GM10248 (cell line): ENCODE data around the gene BGLAP.

Source experiments
- CTCF ChIA-PET: fragments of 300-600 bp; sonication (Branson Sonifier 250); formaldehyde crosslinking; extraction: SDS; loops from one replicate; lab custom pipeline; 2021; ENCODE audit warnings: antibody characterized with exemption; lab: Yijun Ruan, JAX
- POLR2A ChIA-PET: fragments of 350-650 bp; sonication (Branson Sonifier 250); formaldehyde crosslinking; extraction: SDS; loops from one replicate; lab custom pipeline; 2020; ENCODE audit warnings: antibody characterized with exemption; lab: Yijun Ruan, JAX
- DNase-seq: peaks from one replicate; pipeline ENCODE4 v3.0.0; 2012; ENCODE audit errors: extremely low spot score
- TF ChIP-seq, protein P1 (sequence below): IDR thresholded peaks from 2 replicates; pipeline ENCODE4 v1.5.1; 2012; ENCODE audit warnings: mild to moderate bottlenecking, low read depth; ENCODE audit errors: extremely low read depth, missing control alignments, control extremely low read depth

Gene BGLAP

DNA sequence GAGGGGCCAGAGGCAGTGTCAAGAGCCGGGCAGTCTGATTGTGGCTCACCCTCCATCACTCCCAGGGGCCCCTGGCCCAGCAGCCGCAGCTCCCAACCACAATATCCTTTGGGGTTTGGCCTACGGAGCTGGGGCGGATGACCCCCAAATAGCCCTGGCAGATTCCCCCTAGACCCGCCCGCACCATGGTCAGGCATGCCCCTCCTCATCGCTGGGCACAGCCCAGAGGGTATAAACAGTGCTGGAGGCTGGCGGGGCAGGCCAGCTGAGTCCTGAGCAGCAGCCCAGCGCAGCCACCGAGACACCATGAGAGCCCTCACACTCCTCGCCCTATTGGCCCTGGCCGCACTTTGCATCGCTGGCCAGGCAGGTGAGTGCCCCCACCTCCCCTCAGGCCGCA is at the start of gene BGLAP:
Gene BGLAP, plus strand, starts transcription at position 259 of the 400 bp plus-strand sequence. Its CDS starts 48 bp downstream, at position 307.
- ChIA-PET CTCF (interaction anchor here (1.1 to 1.8 kb wide), 4 partner anchors 9 to 18 kb away, joined by 4 to 7 read pairs (median 4); no protein-coding TSS in a partner anchor), POLR2A (interaction anchor here (1.2 kb wide), 1 partner anchor 37 kb away, joined by 4 read pairs; no protein-coding TSS in a partner anchor)
- DNase-seq: no peak
- TF ChIP-seq, protein P1, sequence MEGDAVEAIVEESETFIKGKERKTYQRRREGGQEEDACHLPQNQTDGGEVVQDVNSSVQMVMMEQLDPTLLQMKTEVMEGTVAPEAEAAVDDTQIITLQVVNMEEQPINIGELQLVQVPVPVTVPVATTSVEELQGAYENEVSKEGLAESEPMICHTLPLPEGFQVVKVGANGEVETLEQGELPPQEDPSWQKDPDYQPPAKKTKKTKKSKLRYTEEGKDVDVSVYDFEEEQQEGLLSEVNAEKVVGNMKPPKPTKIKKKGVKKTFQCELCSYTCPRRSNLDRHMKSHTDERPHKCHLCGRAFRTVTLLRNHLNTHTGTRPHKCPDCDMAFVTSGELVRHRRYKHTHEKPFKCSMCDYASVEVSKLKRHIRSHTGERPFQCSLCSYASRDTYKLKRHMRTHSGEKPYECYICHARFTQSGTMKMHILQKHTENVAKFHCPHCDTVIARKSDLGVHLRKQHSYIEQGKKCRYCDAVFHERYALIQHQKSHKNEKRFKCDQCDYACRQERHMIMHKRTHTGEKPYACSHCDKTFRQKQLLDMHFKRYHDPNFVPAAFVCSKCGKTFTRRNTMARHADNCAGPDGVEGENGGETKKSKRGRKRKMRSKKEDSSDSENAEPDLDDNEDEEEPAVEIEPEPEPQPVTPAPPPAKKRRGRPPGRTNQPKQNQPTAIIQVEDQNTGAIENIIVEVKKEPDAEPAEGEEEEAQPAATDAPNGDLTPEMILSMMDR: no peak

DNA sequence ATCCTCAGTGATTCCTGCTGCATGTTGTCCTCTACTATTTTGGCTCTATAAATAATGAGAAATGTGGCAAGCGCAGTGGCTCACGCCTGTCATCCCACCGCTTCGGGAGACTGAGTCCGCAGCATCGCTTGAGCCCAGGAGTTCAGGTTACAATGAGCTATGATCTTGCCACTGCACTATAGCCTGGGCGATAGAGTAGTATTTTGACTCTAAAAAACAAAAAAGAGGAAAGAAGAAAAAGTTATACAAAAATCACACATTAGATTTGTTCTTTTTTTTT is 48.8 kb upstream of the BGLAP start:
- POLR2A ChIA-PET: no interaction called here

DNA sequence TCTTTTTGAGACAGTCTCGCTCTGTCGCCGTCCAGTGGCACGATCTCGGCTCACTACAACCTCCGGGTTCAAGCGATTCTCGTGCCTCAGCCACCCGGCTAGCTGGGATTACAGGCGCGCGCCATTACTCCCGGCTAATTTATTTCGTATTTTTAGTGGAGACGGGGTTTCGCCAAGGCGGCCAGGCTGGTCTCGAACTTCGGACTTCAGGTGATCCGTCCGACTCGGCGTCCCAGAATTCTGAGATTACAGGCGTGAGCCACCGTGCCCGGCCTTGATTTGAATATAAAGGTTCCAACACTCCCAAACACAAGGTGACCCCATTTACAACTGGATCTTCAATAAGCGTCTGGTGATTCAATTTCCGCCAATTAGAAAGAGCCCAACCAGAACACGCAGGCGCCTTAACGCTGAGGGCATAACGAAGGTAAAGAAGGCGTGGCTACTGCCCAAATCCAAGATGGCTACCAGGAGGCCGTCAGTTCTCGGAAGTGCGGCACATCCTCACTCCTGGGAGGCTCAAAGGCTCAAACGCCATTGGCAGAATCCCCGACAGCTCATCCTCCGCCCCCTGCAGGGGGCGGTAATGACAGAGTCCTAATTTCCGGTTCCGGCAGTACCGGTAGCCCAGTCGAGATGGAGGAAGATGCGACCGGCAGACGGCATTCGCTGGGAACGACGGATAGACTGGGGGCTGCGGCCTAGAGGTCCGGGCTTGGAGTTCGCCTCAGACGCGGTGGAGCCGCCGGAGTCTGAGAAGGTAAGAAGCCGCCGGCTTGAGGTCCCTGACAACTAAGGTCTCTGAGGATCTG is 48.3 kb upstream of the BGLAP start, which contains the start of gene SLC25A44:
Gene SLC25A44, plus strand, starts transcription at position 617 of the 812 bp plus-strand sequence. CDS start 5,744 bp downstream, outside the sequence.
- ChIA-PET CTCF (interaction anchor here (0.7 to 2.4 kb wide), 14 partner anchors 12 to 114 kb away, joined by 3 to 25 read pairs (median 4); partner anchors contain the start of gene PMF1), POLR2A (interaction anchor here (0.6 to 1.5 kb wide), 5 partner anchors 19 to 548 kb away, joined by 3 to 7 read pairs (median 3); partner anchors contain the start of genes PMF1 and SMG5)
- DNase-seq: peak; percentile 94
- TF ChIP-seq, protein P1: peak; percentile 32

More for the DNA sequence above, 48.8 kb upstream of the BGLAP start:
- TF ChIP-seq, protein P1: no peak
- DNase-seq: no peak
- CTCF ChIA-PET: interaction anchor here (1.5 to 2.3 kb wide), 5 partner anchors 36 to 65 kb away, joined by 3 to 10 read pairs (median 4); no protein-coding TSS in a partner anchor

DNA sequence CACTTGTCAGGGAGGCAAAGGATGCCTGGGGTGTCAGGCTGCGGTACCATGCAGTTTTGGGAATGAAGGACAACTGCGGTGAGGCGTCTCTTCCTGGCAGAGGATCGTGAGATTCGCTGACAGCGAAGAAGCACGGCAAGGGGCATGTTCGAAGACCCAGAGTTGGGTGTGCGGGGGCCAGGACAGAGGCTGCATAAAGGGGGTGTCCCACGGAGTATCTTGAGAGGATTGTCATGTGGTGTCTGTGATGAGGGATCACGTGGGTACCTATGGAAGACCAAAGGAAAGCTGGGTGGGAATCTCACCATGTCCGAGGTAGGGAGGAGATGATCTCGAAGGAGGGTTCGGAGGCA is 47.7 kb upstream of the BGLAP start:
- POLR2A ChIA-PET: interaction anchor here (1.0 to 1.5 kb wide), 3 partner anchors 19 to 547 kb away, joined by 3 to 7 read pairs (median 5); partner anchors contain the start of gene PMF1
- CTCF ChIA-PET: interaction anchor here (1.0 to 2.4 kb wide), 14 partner anchors 12 to 114 kb away, joined by 3 to 25 read pairs (median 4); partner anchors contain the start of gene PMF1
- DNase-seq: peak; percentile 14
- TF ChIP-seq, protein P1: no peak

DNA sequence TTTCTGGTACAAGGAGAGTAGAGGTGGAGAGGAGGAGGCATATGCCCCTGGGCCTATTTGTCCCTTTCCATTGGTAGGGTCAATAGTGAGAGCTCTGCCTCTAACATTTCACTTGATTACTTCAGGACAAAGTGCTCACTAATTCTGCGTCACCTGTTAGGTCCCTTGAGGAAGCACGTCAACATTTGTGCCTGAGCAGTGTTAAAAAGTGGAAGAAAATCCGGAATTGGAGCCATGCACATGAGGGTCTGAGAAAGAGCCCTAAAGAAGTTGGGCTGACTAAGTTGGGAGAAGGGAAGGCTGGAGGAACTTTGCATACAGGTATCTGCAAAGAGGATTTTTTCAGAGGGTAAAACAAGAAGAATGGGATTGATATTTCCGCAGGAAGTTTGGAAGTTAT is 46.1 kb upstream of the BGLAP start:
- ChIA-PET POLR2A (no interaction called here), CTCF (interaction anchor here (1.3 to 2.4 kb wide), 2 partner anchors 29 to 50 kb away, joined by 5 to 25 read pairs; no protein-coding TSS in a partner anchor)
- TF ChIP-seq, protein P1: no peak
- DNase-seq: no peak

DNA sequence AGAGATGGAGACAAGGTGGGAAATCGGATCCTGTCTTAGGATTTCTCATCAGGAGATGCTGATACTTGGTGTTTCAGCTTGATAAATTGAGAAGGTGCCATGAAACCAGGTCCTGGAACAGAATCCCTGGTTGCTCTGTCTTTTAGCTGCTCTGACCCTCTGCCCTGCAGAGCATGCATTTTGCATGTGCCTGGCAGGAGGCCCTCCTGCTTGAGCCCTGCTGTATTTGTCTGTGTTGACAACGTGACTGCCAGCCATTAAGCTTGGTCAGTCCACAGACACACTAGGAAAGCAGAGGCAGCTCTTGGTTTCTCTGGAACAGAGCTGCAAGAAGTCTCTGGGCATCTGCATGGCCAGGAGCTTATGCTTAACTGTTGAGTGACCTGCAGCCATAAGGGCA is 45.5 kb upstream of the BGLAP start:
- DNase-seq: no peak
- POLR2A ChIA-PET: interaction anchor here (0.8 kb wide), 1 partner anchor 17 kb away, joined by 3 read pairs; the partner anchor contains the start of gene PMF1

More for the DNA sequence above, 45.5 kb upstream of the BGLAP start:
- CTCF ChIA-PET: interaction anchor here (1.2 to 3.1 kb wide), 6 partner anchors 14 to 106 kb away, joined by 4 to 12 read pairs (median 5); partner anchors contain the start of gene PMF1
- TF ChIP-seq, protein P1: no peak
